GM21515 (cell line): ENCODE results near the gene ESRRG.

ENCODE experiments used
- ATAC-seq: cut with Tn5 transposase; IDR thresholded peaks from one replicate; pipeline ENCODE4 v1.9.1; 2021; ENCODE audit not compliant: unreplicated experiment

Gene ESRRG

GRCh38 chr1:216723274-216723780, at the start of gene ESRRG:
ESRRG (minus strand) TSS chr1:216723429; CDS start chr1:216723299, 130 bp downstream.
- no peak for ATAC-seq

- ATAC-seq, result no peak
Measured at GRCh38 chr1:216771922-216772321, 48.7 kb upstream of the ESRRG start.

DNA sequence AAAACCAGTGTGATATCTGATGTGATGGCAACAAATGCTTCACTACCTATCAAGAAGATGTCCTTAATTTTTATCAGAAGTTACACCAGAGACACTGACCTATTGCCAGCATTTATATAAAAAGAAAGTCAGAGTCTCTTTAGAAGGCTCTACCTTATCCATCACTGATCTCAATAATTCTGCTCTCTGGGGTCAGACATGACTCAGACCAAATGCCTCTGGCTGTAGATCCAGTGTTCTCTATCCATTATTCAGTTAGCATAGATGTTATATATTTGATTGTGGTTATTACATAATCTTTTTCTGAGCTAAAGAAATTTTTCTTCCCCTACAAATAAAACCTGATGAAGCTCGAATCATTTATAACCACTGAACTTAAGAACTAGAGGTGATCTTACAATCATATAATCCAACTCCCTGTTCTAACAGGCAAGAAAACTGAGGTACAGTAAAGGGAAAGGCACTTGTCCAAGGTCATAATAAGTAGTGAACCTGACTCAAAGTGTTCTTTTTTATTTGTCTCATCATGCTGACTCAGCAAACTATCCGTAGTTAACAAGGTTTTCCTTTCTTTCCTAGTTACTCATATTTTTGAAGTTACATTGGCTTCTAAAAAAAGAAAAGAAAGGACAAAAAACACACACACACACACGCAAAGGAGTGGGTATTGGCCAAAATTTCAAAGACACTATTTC, 43.6 kb upstream of the ESRRG start:
- no peak for ATAC-seq

DNA sequence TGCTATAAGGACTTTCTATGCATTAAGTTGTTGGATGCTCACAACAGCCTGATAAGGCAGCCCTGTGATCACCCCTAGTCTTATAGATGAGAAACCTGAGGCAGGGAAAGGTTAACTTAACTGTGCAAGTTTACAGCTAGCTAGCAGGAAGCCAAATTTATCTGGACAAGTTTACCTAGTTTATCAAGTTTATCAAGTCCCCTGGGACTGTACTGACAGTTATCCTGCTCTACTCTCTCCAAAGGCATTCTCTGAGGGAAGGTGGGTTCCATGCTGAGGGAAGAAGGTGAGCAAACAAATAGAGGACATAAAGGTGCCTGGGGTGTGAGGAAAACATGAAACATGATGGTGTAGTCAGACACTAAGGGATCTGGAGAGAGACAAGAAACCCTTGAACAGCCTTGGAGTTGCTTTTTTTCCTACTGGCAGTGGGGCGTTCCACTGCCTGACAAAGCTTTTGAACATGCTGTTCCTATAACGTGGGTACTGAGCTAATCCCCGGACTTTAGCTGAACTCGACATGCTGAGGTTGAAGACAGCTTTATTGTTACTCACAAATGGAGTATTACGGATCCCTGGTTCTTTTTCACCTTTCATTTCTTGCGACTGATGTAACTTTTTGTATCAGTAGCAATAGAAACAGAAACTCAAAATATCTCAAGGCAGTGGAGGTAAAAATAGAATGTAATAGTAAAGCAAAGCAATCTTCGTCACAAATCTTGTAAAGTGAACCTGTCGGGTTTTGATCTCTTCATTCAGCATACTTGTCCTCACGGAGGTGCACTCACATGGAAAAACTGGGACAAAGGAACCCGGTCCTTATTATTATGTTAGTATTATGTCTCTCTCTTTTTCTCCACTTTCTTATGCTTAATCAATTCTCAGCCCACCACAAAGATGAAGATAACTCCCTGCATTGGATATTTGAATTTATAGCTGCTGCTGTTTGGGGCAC, 42.4 kb upstream of the ESRRG start:
- ATAC-seq, result no peak

GRCh38 chr1:216758161-216758560, 34.9 kb upstream of the ESRRG start:
- no peak for ATAC-seq

DNA sequence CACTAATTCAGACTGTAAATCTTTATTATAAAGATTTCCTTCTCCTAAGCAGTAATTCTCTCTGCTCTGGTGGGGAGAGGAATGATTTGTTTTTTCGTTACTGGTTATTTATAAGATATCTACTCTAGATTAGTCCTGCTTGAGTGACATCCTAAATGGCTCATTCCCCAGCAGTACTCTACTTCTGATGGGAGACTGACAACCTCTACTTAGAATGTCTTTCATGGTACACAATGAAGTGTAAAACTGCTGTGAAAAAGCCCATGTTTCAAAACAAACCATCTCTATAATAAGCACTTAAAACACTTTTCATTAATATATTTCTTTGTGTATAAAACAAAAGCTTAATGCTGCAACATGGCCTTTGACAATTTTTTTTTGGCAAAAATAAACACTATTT, 33.9 kb upstream of the ESRRG start:
- ATAC-seq, result no peak

DNA sequence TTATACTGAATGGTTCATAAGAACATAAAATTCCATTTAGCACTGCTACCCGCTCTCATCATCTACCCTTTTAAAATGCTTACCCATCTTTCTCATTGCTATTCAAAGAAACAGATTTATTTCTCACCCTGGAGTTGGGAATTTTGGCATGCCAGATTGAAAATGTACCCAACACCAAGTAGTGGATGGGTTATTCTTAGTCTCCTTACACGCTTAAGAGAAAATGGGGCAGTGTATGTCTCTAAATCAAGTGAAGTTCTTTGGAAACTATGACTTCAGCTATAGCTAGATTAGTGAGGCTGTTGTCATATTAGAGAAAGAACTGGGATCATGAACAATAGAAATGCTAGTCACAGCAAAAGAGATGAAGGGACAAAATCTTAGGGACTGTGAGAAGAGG, 27.7 kb upstream of the ESRRG start:
- no peak for ATAC-seq

- peak; percentile 55 for ATAC-seq
Measured at GRCh38 chr1:216750031-216750627, 26.9 kb upstream of the ESRRG start.

GRCh38 chr1:216749232-216749631, 26.0 kb upstream of the ESRRG start:
- no peak for ATAC-seq

DNA sequence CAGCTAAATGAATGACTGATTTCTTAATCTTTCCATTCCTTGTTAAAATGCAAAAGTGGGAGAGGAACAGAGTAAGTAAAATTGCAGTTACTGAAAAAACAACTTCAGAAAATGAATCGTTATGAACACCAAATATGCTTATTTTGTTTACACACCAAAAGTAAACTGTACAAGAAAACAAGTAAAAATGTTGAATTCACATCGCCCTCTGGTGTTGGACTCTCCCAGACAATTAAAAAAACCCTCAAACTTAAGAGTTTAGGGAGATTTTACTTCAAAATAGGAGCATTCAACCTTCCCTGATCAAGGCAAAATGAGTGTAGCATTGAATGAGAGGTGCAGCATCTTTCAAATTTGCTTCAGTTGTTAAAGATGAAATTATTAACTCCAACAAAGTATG, 19.4 kb upstream of the ESRRG start:
- ATAC-seq, result no peak

- ATAC-seq, result no peak
Measured at GRCh38 chr1:216740331-216740730, 17.1 kb upstream of the ESRRG start.

DNA sequence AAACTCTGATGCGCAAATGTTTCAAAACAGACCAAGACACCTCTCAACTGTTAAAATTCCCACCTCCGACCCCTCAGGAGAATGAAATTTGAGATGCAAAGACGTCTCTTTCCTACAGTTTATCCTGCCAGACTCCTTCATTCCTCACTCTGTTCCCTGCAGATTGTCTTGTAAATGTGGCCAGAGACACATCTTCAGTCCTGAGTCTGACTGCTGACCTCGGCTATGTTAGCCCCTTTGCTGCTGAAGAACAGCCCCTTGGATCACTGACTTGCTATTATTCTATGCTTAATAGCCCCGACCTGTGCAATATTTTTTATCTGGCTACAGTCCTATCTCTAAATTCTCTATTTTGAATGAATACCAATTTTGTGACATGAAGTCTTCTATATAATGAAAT, 16.6 kb upstream of the ESRRG start:
- no peak for ATAC-seq

DNA sequence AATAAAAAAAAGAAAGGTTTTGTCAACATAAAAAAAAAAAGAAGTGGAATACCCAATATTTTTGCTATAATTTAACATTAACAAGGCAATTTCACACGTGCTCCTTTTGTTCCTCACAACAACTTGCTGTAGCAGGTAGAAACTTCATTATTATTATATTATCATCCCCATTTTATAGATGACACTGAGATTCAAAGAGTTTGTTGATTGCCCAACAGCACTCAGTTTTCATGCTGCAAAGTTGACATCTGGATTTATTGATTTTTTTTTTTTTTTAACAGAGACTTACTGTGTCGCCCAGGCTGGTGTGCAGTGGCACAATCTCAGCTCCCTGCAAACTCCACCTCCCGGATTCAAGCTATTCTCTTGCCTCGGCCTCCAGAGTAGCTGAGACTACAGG, 8.9 kb upstream of the ESRRG start:
- ATAC-seq, result no peak

DNA sequence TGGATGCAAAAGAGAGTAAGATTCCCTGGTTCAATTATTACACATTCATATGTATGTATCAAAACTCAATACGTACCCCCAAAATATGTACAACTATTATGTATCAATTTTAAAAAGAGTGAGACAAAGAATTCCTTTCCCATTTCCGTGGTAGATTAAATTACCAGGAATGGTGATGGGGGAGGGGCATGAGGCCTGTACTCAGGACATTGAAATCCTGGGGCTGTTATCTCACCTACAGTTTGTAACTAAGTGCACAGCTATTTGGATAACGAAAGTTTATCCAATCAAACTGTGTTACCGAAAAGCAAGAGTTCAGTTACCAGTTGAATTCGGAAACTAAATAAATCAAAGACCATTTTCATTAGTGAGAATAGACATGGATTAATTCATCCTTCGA, 8.3 kb upstream of the ESRRG start:
- no peak for ATAC-seq

DNA sequence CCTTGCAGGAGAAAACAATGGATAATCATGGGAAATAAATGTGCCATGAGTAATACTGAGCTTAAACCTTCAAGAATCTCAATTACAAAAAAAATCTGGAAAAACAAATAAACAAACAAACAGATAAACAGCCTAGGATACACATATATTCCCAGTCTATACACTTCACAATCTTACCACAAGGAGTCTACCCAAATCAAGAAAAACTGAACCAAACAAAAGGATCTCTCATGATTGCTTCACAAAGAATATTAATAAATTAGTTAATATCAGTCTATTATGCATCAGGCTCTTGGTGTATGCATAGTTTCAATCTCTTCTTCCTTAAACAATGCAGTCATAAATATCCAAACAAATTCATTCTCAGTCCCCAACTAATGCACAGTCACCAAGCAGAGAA, 3.2 kb upstream of the ESRRG start:
- ATAC-seq, result no peak

DNA sequence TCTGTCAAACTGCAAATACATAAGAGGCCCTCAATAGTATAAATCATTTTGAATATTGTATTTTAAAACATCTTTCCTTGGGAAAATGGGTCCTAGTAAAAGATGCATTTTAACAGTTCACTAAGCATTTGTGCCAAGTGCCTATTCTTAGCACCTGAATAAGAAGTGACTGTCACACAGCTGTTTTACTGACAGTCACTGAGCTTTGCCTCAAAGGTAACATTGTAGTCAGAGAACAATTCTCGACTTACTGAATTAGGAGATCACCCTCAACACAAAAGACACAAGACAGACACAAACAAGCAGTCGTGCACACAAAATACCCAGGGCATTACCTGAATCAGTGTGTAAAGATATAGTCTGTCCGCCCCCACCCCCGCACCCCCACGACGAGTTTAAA, 408 bp downstream of the ESRRG start:
- no peak for ATAC-seq

DNA sequence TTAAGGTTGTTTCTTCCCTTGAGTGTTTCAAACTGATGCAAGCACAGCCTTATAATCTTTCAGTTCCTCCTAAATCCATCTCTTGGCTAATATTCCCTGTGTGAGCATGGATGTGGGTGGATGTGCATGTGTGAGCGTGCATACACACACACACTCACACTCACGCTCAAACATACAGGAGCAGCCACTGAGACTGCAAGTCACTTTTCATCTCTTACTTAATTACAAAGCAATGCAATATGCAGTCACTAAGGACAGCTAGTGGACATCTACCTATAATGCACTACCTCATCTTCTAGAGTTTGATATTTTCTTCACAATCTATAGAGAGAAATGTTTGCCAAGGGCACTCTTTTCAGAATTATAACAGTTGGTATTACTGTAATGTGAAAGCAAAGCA, 1.4 kb downstream of the ESRRG start:
- ATAC-seq, result no peak

GRCh38 chr1:216721062-216721461, 2.2 kb downstream of the ESRRG start:
- no peak for ATAC-seq

- ATAC-seq, result no peak
Measured at GRCh38 chr1:216711712-216712111, 11.5 kb downstream of the ESRRG start.

DNA sequence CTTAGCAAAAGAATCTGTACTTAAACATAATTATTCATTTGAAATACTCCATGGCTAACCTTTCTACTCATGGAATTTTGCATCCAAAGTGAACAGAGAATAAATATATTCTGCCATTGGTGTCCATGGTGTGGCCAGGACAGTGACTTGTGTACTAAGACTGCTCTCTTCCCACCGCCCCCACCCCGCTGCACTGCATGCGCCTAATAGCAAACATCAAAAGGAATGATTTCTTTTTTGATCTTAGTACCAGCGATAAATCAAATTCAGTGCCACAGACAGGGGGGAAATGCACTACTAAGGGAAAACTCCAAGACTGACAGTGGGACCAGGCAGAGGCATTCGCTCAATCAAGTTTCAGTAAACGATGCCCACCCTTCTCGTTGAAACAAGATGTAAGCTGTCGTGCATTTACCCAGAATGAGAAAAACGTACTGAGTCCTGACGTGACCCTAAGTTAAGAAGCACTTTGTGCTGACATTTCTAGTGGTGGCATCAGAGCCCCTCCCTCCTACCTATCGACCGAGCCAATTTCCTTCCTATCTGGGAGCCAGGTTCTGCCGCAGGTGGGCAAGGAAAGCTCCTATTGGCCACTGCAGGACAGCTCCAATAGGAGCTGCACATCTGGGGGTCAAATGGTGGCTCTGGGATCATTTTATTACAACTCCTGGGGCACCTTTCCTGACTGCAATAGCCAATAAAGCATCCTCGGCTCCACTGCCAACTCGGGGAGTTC, 12.5 kb downstream of the ESRRG start:
- no peak for ATAC-seq

DNA sequence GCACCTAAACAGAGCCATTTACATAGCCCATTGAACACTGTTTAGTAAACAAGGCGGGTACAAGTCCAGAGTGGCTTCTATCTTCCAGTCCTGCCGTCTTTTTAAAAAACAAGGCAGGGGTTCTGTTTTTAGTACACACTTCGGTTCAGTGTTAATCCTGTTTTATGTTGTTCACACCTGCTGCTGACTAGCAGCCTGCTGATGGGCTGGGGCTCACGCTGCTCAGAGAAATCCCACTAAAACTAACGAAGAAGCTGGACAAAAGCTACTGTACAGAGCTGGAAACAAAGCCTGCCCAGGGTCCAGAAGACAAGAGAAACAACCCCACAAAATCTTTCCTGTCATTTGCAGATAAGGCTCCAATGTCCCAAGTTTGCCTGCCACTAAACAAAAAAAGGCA, 13.2 kb downstream of the ESRRG start:
- no peak for ATAC-seq
